Heart left ventricle (tissue), 16 donors: Measurements from ENCODE around the gene KRAS. TPM values are rescaled to one million over a fixed set of nuclear protein-coding genes. Genes with fewer than 3 reads are reported as not detected.

Source experiments
- ATAC-seq, 4 donors: fragments of 200-7000 bp; cut with Tn5 transposase; one replicate each; pipeline ENCODE4 v1.9.1; 2020 to 2022; ENCODE audit warnings: moderate library complexity in 4 of 4, mild to moderate bottlenecking in 3 of 4, moderate number of reproducible peaks in 1 of 4
- DNase-seq, 5 donors: peaks; one replicate each; pipeline ENCODE4 v3.0.0-alpha.2; 2020
- H3K27ac ChIP-seq, 12 donors: fragments of 200-600 bp; sonication (generic) in 4 of 12; one replicate each; pipeline versions ENCODE4 v1.5.0 to v1.8.0; 2016 to 2022; ENCODE audit warnings: mild to moderate bottlenecking in 2 of 12
- H3K27me3 ChIP-seq, 9 donors: fragments of 200-600 bp; sonication (generic) in 2 of 9; one replicate each; pipeline versions ENCODE4 v1.5.1 to v1.8.0; 2016 to 2022; ENCODE audit warnings: mild to moderate bottlenecking in 3 of 9
- H3K36me3 ChIP-seq, 9 donors: fragments of 200-600 bp; sonication (generic) in 2 of 9; one replicate each; pipeline versions ENCODE4 v1.5.0 to v1.8.0; 2018 to 2022; ENCODE audit warnings: mild to moderate bottlenecking in 2 of 9
- H3K4me1 ChIP-seq, 12 donors: fragments of 200-600 bp; sonication (generic) in 4 of 12; one replicate each; pipeline versions ENCODE4 v1.5.0 to v1.8.0; 2016 to 2022; ENCODE audit warnings: mild to moderate bottlenecking in 3 of 12
- H3K4me3 ChIP-seq, 12 donors: fragments of 200-600 bp; sonication (generic) in 4 of 12; one replicate each; pipeline versions ENCODE4 v1.5.0 to v1.8.0; 2017 to 2022; ENCODE audit warnings: mild to moderate bottlenecking in 9 of 12, moderate library complexity in 4 of 12
- H3K9me3 ChIP-seq, 12 donors: fragments of 200-600 bp; sonication (generic) in 4 of 12; one replicate each; pipeline versions ENCODE4 v1.5.0 to v1.8.0; 2016 to 2022; ENCODE audit warnings: mild to moderate bottlenecking in 1 of 12
- CTCF ChIP-seq, 12 donors: fragments of 200-600 bp; sonication (generic) in 4 of 12; IDR thresholded peaks; one replicate each; pipeline versions ENCODE4 v1.5.0 to v1.8.0; 2018 to 2022; ENCODE audit warnings: antibody characterized with exemption in 12 of 12, mild to moderate bottlenecking in 5 of 12
- POLR2A ChIP-seq, 2 donors: fragments of 450-650 bp; IDR thresholded peaks; one replicate each; pipeline ENCODE4 v1.6.1; 2017; ENCODE audit warnings: antibody characterized with exemption in 2 of 2, mild to moderate bottlenecking in 2 of 2, moderate library complexity in 2 of 2
- WGBS, 4 donors: extraction: QIAGEN DNeasy Blood & Tissue Kit in 2 of 4; methylation state at CpG; one replicate each; pipeline versions ENCODE4 v1.1.5 to v1.1.7; 2013 to 2018; 5-methylcytosine and 5-hydroxymethylcytosine counted together
- intact Hi-C, 10 donors: fragments of 100-400 bp; cut with DNase I; formaldehyde crosslinking; loops; one replicate each; pipeline versions ENCODE4 v1.11.1 to v1.14.2; 2022
- polyA plus RNA-seq, 2 donors: library from polyadenylated mRNA; stranded (reverse); fragments of 200-250 nt; gene quantifications; one replicate each; pipeline ENCODE4 v1.2.3, GENCODE V29; 2013
- total RNA-seq, 9 donors: library from RNA; depleted of rRNA in 2 of 9; stranded (reverse); fragments of >200 nt in 2 of 9; fragmentation: NEBNext Ultra II Directional in 3 of 9; extraction: Animal tissue kit (Norgen Biotek cat#: 25700) in 3 of 9; gene quantifications; one replicate each; pipeline versions ENCODE4 v1.1.0 to v1.2.4, GENCODE V29; 2016 to 2023
- donor health status: ischemic (EF 13 %, LVEDD 7.1; RV severe dilation, severe dysfunction).
- donor health status: healthy with polysubstance abuse.
- donor health status: DM: no; HTN: yes; CAD: no.
- donor health status: DM: no; HTN: no; CAD: no.
- donor health status: ischemic (EF 25% LVEDD 6.9; RV normal size, moderate dysfunction).
- donor health status: ischemic (EF 25% LVEDD 5.7; RV mildly dilated, moderate dysfunction).
- donor health status: healthy.
- donor health status: DM: yes; HTN: yes; CAD: no.
- donor health status: ischemic (EF 35%, LVEDD 5.7; RV mildly dilated, moderate dysfunction).
- donor health status: nonischemic (EF 11% LVEDD 7.7; RV severe dilation, severe dysfunction).
- donor health status: DM: yes; HTN: yes; CAD: no.
- donor health status: PGD.
- donor health status: ischemic (EF 29% LVEDD 5.4; RV normal size, mild dysfunction).
- donor health status: nonischemic (EF 23%, LVEDD 6.1; RV moderate dilation, normal function).

The KRAS gene
- total and polyA plus RNA-seq, 11 donors: 3.1 to 16.1 (median 11.9) TPM

- Histone ChIP-seq H3K36me3 (peaks cover 0 to 19% (median 9%) of the 10 kb centered on the region in 9 donors), H3K4me1 (peaks cover 0 to 30% (median 12%) of the 10 kb centered on the region in 12 donors), H3K27ac (no peak overlapping the region), H3K4me3 (no peak overlapping the region), H3K27me3 (no peaks in the 10 kb centered on the region), H3K9me3 (no peaks in the 10 kb centered on the region)
- no peak for DNase-seq
- WGBS, 4 donors: 93 to 97% (median 96%) methylated on average over 20 of the region's 20 CpGs
- intact Hi-C loops: loop anchor here in 1 of 10 donors (5.0 kb wide), 1 partner anchor 51 kb away; the partner anchor contains the start of genes DNAI7 and ETFRF1
- no peak for ATAC-seq
- TF ChIP-seq CTCF (IDR thresholded peaks at IDR 0.05) (no peak), POLR2A (IDR thresholded peaks at IDR 0.05) (no peak)
Observed at GRCh38 chr12:25248137-25248536, 2.6 kb downstream of the KRAS start.

GRCh38 chr12:25245491-25245890, 5.2 kb downstream of the KRAS start:
- ATAC-seq: no peak
- H3K4me3 ChIP-seq: no peak overlapping the region
- H3K4me1 ChIP-seq: peaks cover 0 to 33% (median 9%) of the 10 kb centered on the region in 12 donors
- no peaks in the 10 kb centered on the region for H3K9me3 ChIP-seq
- 90 to 96% (median 95%) methylated on average over 6 of the region's 6 CpGs for WGBS, 4 donors
- peaks cover 0 to 28% (median 18%) of the 10 kb centered on the region in 9 donors for H3K36me3 ChIP-seq
- TF ChIP-seq CTCF (IDR thresholded peaks at IDR 0.05) (no peak), POLR2A (IDR thresholded peaks at IDR 0.05) (no peak)
- H3K27me3 ChIP-seq: no peaks in the 10 kb centered on the region
- no peak for DNase-seq
- intact Hi-C loops: loop anchor here in 1 of 10 donors (5.0 kb wide), 1 partner anchor 48 kb away; the partner anchor contains the start of genes DNAI7 and ETFRF1
- H3K27ac ChIP-seq: no peak overlapping the region

- Histone ChIP-seq H3K9me3 (no peaks in the 10 kb centered on the region), H3K27ac (no peak overlapping the region), H3K36me3 (peaks cover 0 to 36% (median 20%) of the 10 kb centered on the region in 9 donors), H3K4me3 (no peak overlapping the region), H3K4me1 (peaks cover 0 to 20% (median 0%) of the 10 kb centered on the region in 12 donors), H3K27me3 (no peaks in the 10 kb centered on the region)
- DNase-seq: no peak
- intact Hi-C loops: loop anchor here in 1 of 10 donors (5.0 kb wide), 1 partner anchor 36 kb away; no protein-coding TSS in a partner anchor
- no peak for ATAC-seq
- TF ChIP-seq POLR2A (IDR thresholded peaks at IDR 0.05): no peak
- no peak for TF ChIP-seq CTCF (IDR thresholded peaks at IDR 0.05)
Observed at GRCh38 chr12:25243680-25243990, 7.1 kb downstream of the KRAS start.

GRCh38 chr12:25242981-25243679, 7.6 kb downstream of the KRAS start:
- DNase-seq: no peak
- no peak for ATAC-seq
- no peaks in the 10 kb centered on the region for H3K9me3 ChIP-seq
- no peak for TF ChIP-seq POLR2A (IDR thresholded peaks at IDR 0.05)
- TF ChIP-seq CTCF (IDR thresholded peaks at IDR 0.05): no peak
- H3K27ac ChIP-seq: no peak overlapping the region
- H3K36me3 ChIP-seq: peaks cover 0 to 38% (median 16%) of the 10 kb centered on the region in 9 donors
- no peak overlapping the region for H3K4me3 ChIP-seq
- WGBS, 4 donors: 76 to 85% (median 81%) methylated on average over 5 of the region's 5 CpGs
- no peaks in the 10 kb centered on the region for H3K27me3 ChIP-seq
- peaks cover 0 to 16% (median 0%) of the 10 kb centered on the region in 12 donors for H3K4me1 ChIP-seq
- intact Hi-C loops: loop anchor here in 1 of 10 donors (5.0 kb wide), 1 partner anchor 36 kb away; no protein-coding TSS in a partner anchor
